Measurements from ENCODE around the gene P2RX7. TPM values are rescaled to one million over a fixed set of nuclear protein-coding genes. Genes with fewer than 3 reads are reported as not detected.

The P2RX7 gene
- total RNA-seq, 1 donor from 2014 or later, result 2.7 TPM

DNA sequence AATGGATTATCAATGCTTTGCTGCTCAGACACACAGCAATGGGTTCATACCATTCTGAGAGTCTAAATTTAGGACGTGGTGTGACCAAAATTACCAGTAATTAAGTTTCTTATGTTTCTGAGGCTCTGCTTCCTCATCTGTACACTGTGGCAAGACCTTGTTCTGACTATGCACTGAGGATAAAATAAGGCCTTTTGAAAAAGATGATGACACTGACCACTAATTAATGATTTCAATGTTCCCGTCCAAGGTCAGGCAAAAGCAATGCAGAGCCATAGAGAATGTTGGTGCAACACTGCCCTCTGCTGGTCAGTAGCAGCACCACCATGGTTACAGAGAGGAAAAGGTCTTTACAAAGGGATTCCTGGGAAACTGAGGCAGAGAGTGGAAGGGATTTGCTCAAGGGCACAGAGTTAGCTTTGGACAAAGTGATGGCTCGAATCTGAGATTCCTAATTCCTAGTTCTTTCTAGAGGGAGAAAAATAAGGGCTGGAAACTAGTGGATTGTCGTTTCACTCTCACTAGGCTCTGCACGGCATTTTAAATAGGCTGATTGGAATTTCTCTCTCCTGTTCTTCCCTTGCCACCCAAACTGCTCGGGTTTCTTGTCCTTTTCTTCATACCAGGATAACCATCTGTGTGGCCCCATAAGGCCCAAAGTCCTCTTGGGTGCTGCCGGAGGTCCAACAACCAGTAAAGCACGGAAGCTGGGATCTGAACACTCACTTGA, 22.3 kb upstream of the P2RX7 start:
- DNase-seq, result peak; percentile 32

DNA sequence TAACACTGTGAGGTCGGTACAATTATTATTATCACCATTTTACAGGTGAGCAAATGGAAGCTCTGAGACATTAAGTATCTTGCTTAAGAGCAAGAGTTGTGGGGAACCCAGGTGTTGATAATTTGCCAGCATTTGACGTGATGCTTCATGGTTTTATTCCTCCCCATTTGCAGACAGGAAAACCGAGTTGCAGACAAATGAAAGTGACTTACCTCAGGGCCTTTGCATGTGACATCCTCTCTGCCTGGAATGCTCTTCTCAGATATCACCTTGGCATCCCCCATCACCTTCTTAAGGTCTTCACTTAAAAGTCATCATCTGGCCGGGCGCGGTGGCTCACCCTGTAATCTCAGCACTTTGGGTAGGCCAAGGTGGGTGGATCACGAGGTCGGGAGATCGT, 21.0 kb upstream of the P2RX7 start:
- no peak for DNase-seq

DNA sequence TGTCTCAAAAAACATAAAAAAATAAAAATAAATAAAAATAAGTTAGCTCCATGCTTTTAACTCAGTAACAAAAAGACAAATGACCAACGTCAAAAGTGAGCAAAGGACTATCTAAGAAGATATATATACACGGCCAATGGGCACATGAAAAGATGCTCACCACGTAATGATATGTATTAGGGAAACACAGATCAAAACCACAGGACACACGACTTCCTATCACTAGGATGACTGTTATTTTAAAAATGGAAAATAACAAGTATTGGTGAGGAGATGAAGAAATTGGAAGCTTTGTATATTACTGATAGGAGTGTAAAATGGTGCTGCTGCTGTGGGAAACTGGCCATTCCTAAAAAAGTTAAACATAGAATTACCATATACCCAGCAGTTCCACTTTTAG, 20.2 kb upstream of the P2RX7 start:
- DNase-seq, result no peak

DNA sequence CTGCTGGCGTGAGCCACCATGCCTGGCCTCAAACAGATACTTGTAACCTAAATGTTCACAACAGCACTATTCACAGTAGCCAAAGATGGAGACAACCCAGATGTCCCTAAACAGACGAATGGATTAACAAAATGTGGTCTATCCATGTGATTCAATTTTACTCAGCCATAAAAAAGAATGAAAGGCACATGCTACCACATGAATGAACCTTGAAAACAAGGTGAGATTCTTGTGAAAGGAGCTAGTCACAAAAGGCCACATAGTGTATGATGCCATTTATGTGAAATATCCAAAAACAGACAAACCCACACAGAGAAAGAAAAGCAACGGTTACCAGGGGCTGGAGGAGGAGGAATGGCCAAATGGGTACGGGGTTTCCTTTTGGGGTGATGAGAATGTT, 19.6 kb upstream of the P2RX7 start:
- no peak for DNase-seq

DNA sequence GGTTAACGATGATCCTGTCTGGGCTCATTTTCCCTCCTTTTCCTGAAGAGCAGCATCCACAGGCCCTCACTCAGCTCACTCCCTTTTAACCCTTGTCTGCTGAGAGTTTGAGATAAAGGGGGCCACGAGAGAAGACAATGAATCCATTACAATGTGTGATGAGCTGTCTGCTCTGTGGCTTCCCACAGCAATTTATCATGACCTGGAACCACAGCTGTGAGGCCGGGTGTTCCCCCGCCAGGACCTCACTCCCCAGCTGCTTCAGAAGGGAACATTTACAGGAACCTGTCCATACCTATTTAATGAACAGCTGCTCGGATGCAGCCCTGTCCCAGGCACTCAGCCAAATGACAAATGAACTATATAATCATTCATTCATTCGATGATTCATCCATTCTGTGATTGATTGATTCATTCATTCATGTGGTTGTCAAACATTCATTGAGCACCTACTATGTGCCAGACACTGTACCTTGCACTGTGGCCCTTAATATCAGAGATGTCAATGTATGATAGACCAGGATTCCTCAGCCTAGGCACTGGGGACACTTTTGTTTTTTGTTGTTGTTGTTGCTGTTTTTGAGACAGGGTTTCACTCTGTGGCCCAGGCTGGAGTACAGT, 18.5 kb upstream of the P2RX7 start:
- no peak for DNase-seq

DNA sequence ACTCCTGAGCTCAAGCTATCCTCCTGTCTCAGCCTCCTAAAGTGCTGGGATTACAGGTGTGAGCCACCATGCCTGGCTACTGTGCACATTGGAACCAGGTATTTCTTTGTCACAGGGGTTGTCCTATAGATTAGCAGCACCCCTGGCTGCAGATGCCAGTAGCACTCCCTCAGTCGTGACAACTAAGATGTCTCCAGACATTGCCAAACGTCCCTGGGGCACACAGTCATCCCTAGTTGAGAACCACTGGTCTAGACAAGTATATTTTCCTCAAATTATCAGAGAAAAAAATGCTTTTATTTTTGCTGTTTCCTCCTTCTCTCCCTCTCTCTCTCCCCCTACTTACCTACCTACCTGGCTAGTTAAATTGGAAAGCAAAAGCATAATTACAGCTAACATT, 17.9 kb upstream of the P2RX7 start:
- no peak for DNase-seq

DNA sequence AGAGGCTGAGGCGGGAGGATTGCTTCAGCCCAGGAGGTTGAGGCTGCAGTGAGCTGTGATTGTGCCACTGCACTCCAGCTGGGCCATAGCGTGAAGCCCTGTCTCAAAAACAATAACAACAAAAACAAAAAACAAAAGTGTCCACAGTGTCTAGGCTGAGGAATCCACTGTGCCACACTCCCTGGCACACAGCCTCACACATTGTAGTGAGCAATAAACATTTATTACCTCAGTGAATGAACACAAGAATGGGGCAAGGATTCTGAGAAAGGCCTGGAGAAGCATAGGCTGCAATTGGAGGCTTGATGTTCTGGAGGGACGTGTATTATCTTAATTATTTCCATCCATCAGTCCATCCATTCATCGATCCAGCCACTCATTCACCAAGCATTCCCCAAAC, 17.1 kb upstream of the P2RX7 start:
- no peak for DNase-seq

DNA sequence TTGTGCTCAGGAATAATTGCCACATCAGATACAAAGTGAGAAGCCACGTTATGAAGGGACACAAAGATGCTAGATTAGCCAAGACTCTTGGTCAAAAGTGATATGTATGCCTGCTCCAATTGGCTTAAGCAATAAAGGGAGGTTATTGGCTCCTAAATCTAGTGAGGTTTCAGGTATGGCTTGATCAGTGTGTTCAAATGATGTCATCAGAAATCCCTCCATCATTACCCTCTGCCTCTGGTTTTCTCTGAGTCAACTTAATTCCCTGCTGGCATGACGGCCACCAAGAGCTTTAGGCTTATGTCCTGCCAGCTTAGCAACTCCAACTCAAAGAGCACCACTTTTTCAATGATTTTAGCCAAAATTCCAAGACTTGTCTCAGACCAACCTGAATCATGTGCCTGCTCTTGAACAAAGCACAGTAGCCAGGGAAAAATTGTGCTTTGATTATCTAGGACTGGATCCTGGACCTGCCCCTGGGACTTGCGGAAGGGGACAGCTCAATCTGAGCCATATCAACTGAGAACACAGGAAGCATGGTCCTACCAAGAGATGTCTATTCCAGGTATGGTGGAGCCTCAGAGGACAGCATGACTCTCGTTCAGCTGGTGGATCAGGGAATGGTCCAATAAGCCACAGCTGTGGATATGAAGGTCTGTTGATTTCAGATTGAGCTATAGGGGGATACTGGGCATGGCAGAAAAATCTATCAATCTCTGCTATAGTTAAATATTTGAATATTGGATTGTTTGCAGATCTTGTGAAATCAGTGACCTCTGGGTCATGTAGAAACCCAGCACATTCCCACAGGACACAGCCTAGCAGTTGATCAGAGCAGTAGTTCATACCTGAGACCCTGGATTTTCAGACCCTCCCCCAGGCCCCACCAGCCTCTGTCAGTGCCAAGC, 16.1 kb upstream of the P2RX7 start:
- no peak for DNase-seq

DNA sequence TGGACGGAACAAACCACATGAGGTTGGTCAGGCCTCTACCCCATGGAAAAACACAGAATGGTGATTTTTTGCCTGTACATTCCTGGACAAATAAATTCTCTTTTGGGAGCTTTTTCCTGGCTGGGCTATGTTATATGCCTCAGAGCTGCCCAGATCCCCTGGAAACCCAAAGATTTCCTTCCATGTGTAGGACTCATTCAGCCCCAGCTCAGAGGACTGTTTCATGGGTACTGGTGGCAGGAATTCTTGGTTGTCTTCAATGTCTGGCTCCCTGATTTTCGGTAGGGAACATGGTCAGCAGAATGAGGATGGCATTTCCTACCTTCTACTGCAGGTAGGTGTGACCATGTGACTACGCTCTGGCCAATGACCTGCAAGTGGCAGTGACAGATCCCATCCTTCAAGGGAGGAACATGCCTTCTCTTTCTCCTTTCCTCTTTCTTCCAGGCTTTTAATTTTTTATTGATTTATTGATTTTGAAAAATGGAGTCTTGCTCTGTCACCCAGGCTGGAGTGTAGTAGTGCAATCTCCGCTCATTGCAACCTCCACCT, 15.4 kb upstream of the P2RX7 start:
- no peak for DNase-seq

DNA sequence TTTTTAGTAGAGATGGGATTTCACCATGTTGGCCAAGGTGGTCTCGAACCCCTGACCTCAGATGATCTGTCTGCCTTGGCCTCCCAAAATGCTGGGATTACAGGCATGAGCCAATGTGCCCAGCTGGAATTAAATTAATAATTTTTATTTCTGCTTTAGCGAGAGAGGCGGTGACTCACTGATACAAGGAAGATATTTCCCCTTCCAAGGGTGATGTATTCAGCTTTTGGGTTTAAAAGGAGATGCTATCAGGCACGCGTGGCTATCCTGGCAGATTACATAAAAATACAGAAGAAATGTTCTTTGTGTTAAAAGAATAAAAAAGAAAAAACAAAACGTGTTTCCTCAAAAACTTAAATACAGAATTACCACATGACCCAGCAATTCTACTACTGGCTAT, 12.4 kb upstream of the P2RX7 start:
- no peak for DNase-seq

DNA sequence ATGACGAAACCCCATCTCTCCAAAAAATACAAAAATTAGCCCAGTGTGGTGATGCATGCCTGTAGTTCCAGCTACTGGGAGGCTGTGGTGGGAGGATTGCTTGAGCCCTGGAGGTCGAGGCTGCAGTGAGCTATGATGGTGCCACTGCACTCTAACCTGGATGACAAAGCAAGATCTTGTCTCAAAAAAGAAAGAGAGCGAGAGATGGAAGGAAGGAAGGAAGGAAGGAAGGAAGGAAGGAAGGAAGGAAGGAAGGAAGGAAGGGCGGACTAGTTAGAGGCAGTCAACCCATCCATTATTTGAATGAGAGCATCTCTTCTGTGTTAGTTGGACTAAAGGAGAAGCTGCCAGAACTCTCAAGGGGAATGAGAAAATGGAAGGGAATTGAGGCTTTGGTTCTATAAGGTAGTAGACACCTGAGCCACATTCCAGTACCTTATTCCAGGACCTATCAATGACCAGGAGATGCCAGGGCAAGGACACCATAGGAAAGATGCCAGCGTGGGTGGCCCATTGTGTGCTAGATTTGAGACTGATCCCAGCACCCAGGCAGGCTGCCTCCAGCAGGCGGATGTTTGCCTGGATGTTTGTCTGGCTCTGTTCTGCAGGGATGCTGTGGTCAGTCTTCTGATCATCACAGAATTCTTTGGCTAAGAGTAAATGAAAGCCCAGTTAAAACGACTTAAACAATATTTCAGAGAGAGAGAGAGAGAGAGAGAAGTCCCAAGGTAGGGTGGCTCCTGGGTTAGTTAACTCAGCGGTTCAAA, 11.5 kb upstream of the P2RX7 start:
- DNase-seq, result no peak

DNA sequence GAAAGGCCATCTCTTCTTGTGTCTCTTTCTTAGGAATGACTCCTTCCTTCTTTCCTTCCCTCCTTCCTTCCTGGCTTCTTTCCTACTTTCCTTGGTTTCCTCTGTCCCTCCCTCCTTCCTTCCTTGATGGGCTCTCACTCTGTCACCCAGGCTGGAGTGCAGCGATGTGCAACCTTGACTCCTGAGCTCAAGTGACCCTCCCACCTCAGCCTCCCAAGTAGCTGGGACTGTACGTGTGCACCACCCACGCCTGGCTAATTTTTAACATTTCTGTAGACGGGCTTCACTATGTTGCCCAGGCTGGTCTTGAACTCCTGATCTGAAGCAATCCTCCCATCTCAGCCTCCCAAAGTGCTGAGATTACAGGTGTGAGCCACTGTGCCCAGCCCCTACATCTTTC, 10.9 kb upstream of the P2RX7 start:
- no peak for DNase-seq

DNA sequence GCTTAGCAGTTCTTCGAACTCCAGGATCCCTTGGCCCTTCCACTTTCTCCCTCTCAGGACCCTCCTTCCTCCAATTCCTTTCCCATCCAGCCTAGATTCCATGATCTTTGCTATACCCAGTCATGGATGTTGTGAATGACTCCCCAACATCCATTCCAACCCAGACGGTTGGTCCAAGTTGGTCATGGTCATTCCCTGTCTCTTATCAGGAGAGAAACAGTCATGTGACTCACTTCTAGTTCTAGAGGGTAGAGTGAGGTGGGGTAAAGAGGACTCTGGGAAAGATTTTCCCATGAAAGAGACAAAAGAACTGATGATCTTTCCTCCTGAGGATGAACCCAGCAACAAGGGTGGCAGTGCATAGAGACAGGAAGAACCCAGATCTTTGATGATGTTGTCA, 9.2 kb upstream of the P2RX7 start:
- no peak for DNase-seq

DNA sequence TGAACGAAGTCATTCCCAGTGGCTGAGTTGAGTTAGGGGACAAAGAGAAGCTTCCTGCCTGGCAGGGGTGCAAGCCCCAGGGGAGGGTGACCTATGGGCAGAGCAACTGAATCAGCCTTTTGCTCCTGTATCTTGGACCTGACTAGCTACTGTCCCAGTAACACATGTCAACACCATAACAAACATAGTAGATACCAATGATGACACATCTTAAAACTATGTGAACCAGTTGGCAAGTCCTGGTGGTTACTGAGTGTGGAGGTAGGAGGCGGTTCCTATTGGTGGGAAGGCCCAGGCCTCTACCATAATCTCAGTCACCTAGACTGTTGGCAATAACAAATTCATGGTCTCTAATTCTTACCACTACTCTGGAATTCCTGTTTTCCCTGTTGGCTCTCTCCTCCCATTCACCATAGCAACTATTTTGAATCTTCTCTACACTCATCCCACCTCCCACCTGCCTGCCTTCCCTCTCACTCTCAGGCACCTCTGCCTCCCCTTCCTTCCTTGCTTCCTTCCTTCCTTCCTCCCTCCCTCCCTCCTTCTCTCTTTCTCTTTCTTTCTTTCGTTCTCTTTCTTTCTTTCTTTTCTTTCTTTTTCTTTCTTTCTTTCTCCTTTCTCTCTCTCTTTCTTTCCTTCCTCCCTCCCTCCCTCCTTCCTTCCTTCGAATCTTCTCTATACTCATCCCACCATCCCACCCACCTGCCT, 8.1 kb upstream of the P2RX7 start:
- no peak for DNase-seq

DNA sequence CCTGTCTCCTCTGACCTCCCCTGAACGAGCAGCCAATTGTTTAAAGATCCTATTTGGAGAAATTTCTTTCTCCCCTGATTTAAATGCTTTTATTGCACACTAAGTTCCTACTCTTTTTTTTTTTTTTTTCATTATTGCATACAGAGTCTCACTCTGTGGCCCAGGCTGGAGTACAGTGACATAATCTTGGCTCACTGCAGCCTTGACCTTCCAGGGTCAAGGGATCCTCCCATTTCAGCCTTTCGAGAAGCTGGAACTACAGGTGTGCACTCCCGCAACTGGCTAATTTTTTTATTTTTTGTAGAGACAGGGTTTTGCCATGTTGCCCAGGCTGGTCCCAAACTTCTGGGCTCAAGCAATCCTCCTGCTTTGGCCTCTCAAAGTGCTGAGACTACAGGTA, 5.2 kb upstream of the P2RX7 start:
- no peak for DNase-seq

DNA sequence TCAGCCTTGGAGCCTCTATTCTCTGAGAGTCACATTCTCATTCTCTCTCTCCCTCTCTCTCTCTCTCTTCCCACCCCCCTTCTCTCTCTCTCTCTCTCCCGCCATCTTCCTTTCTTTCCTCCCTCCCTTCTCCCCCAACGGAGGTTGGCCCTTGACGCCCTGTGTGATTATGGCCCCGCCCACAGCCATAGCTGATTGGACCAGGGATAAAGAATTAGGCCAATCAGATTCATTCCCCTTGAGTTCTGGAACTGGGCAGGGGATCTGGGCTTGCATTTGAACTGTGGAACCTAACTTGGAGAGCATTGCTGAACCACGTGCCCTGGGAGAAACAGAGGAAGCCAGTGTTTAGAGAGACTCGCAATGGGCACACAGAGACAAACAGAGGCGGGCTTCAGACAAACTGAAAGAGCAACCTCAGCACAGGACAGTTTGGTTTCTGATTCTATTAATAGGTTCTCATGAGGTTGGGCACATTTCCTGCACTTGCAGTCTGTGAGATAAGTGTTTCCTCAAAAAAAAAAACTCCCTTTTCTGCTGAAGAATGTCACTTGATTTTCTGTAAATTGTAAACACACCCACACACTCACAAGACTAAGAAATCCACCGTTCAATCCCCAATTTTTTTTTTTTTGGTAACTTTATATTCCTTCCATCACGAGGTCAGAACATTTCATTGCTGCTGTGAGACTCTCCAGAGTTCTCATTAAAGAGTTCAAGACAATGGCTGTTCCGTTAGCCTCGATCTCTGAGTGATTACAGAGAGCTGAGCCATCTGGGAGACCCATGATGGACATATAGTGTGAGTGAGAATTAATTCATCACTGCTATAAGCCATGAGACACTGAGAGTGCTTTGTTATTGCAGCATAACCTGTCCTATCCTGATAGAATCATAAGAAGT, 3.5 kb upstream of the P2RX7 start:
- DNase-seq, result peak; percentile 91

DNA sequence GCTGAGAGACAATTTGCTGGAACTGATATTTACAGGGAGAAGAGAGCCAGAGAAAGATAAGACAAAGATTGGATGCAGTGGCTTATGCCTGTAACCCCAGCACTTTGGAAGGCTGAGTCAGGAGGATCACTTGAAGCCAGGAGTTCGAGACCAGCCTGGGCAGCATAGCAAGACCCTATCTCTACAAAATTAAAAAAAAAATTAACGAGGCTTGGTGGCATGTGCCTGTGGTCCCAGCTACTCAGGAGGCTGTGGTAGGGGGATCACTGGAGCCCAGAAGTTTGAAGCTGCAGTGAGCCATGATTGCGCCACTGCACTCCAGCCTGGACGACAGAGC, 2.9 kb upstream of the P2RX7 start:
- no peak for DNase-seq

DNA sequence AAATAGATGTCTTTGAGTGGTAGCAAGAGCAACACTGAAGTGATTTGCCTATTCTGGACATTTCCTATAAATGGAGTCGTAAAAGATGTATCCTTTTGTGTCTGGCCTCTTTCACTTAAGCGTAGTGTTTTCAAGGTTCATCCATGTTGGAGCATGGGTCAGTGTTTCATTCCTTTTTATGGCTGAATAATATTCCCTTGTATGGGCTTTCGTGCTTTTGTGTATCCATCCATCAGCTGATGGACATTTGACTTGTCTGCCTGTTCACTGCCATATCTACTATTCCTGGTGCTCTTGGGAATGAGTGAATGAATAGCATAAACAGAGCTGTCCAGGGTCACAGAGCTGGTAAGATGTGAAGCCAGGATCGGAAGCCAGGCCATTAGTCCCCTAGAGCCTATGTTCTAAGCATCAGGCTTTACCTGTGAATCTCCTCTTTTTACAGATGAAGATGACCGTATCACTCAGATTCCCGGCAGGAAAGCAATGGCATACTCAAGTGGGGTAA, 1.8 kb upstream of the P2RX7 start:
- no peak for DNase-seq

DNA sequence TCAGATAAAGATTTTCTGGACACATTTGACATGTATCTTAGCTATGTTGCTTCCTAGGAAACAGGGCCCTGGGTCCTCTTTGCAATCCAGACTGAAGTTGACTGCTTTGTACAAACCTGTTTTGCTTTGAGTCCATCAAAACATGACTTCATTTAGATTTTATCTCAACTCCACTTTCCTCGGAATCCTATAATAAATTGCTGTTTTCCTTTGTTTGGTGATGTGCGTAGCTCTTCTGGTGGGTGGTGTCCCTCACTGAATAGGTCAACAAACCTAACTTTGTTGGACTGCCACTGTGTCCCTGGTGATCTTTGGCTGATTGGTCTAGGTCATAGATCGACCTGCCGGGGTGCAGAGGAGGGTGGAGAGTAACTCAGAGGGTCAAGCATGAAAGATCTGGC, 735 bp upstream of the P2RX7 start:
- DNase-seq, result no peak

DNA sequence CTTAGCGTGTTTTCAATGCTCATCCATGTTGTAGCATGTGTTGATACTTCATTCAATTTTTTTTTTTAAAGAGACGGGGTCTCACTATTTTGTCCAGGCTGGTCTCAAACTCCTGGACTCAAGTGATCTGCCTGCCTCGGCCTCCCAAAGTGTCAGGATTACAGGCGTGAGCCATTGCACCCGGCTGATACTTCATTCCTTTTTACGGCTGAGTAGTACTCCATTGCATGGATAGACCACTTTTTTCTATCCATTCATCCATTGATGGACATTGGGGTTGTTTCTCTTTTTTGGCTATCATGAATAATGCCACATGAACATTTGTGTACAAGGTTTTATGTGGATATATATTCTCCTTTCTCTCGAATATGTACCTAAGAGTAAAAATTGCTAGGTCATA, 1.2 kb downstream of the P2RX7 start:
- DNase-seq, result no peak

DNA sequence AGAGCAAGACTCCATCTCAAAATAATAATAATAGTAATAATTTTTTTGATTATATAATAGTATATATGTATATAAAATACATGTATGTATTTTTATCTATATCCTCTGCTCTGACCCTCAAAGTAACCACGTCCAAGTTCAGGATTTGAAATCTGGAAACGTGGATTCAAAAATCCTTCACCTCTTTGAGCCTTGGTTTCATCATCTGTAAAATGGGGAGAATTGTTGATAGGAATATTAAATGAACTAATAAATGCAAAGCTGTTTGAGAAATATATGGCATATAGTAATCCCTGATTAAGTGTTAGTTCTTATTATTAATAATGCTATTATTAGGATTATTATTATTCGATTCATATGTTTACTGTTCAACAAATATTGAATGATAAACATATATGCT, 2.6 kb downstream of the P2RX7 start:
- DNase-seq, result no peak

Measured in occipital lobe (tissue), 2 donors.